HG03097 (cell line): ENCODE data around the gene TIMP2.
"Not testable (repeated sequence)": the region's sequence is repeated elsewhere in the genome, so short reads cannot be mapped to it uniquely, and the experiment has no call there.

Source experiments
- ATAC-seq: cut with Tn5 transposase; IDR thresholded peaks from one replicate; pipeline ENCODE4 v1.9.1; 2021; ENCODE audit not compliant: unreplicated experiment, low FRiP score

Gene TIMP2

GRCh38 chr17:78875363-78876093, 49.7 kb downstream of the TIMP2 start:
- ATAC-seq = no peak

GRCh38 chr17:78873519-78874340, 51.5 kb downstream of the TIMP2 start:
- ATAC-seq = no peak

GRCh38 chr17:78872486-78872885, 52.7 kb downstream of the TIMP2 start:
- no peak for ATAC-seq

- ATAC-seq = no peak
Measured at GRCh38 chr17:78870621-78871020, 54.6 kb downstream of the TIMP2 start.

GRCh38 chr17:78868391-78868790, 56.8 kb downstream of the TIMP2 start:
- ATAC-seq = no peak

- ATAC-seq = not testable (repeated sequence)
Measured at GRCh38 chr17:78867046-78867445, 58.1 kb downstream of the TIMP2 start.

- ATAC-seq = no peak
Measured at GRCh38 chr17:78865682-78866390, 59.4 kb downstream of the TIMP2 start.

GRCh38 chr17:78864117-78864516, 61.1 kb downstream of the TIMP2 start:
- ATAC-seq = no peak

- ATAC-seq = no peak
Measured at GRCh38 chr17:78862073-78863023, 62.8 kb downstream of the TIMP2 start.

GRCh38 chr17:78861229-78861628, 64.0 kb downstream of the TIMP2 start:
- ATAC-seq = no peak

GRCh38 chr17:78859051-78859450, 66.1 kb downstream of the TIMP2 start:
- no peak for ATAC-seq

GRCh38 chr17:78857266-78857665, 67.9 kb downstream of the TIMP2 start:
- no peak for ATAC-seq

- no peak for ATAC-seq
Measured at GRCh38 chr17:78855561-78856165, 69.5 kb downstream of the TIMP2 start.

GRCh38 chr17:78854508-78854907, 70.7 kb downstream of the TIMP2 start:
- ATAC-seq = no peak

GRCh38 chr17:78853926-78854394, 71.2 kb downstream of the TIMP2 start:
- ATAC-seq = no peak

- ATAC-seq = no peak
Measured at GRCh38 chr17:78852709-78853121, 72.5 kb downstream of the TIMP2 start.

GRCh38 chr17:78849026-78849425, 76.2 kb downstream of the TIMP2 start:
- ATAC-seq = no peak

GRCh38 chr17:78847052-78847451, 78.1 kb downstream of the TIMP2 start:
- ATAC-seq = no peak

- no peak for ATAC-seq
Measured at GRCh38 chr17:78844301-78845005, 80.7 kb downstream of the TIMP2 start.
